HG02642 (cell line): ENCODE data around the gene EN1.

ENCODE experiments used
- ATAC-seq: cut with Tn5 transposase; IDR thresholded peaks from one replicate; pipeline ENCODE4 v1.9.1; 2021; ENCODE audit warnings: mild to moderate bottlenecking; ENCODE audit not compliant: unreplicated experiment, poor library complexity

The EN1 gene

DNA sequence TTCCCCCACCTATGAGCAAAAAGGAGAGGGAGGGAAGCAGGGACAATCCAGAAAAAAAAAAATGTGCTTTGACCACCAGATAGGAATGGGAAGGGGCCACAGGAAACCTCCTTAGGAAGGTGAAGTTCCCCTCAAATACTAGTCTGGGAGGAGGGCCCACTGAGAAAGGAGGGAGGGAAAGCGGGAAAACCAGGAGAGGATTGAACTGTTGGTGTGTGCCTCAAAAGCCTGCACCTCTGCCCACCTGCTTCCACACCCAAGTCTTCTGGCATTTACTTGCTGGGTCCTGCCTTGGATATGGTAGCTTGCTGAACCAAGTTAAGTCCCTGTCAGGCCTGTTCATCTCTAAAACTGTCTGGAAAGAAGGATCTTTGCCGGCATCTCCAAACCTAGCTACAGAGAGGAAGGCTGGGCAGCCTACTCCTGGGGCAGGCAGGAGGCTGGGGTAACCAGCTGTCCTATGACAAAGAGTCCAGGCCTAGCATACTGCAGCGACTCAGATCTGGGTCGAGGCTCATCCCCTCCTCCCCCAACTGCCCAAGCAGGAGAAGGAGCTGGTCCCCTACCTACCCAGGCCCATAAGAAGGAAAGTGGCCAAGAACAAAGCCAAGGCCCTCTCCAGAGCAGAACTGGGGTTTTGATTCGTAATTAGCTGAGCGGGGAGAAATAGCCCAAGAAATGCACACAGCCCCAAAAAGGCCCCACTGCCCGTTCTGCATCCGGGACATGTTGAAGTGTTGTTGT, 3.0 kb downstream of the EN1 start:
- no peak for ATAC-seq

DNA sequence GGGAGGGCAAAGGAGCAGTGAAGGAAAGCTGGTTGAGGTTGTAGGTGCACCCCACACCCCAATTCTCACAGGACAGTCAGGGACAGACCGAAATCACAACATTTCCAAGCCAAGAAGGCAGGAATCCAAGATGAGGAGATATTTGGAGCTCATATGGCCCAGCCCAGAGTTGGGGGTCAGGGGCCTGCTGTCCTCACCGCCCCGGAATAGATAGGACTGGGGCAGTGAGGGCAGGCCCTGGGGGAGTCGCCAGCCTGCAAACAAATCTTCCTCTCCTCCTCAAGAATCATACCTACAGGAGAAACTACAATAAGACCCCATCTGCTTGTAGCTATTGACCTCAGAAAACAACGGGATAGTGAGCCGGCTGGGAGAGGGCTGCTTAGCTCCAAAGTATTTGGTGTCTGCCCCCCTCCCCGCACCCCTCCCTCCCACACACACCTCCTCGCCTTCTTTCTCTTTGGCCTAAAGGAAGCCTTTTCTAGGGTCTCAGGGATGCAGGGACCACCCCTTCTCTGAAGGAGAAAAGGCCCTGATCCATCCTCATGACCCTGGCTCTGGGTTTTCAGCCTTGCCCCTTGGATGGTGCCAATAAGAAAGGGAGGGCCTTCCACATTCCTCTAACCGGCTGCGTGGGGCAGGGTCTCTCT, 3.8 kb downstream of the EN1 start:
- no peak for ATAC-seq

DNA sequence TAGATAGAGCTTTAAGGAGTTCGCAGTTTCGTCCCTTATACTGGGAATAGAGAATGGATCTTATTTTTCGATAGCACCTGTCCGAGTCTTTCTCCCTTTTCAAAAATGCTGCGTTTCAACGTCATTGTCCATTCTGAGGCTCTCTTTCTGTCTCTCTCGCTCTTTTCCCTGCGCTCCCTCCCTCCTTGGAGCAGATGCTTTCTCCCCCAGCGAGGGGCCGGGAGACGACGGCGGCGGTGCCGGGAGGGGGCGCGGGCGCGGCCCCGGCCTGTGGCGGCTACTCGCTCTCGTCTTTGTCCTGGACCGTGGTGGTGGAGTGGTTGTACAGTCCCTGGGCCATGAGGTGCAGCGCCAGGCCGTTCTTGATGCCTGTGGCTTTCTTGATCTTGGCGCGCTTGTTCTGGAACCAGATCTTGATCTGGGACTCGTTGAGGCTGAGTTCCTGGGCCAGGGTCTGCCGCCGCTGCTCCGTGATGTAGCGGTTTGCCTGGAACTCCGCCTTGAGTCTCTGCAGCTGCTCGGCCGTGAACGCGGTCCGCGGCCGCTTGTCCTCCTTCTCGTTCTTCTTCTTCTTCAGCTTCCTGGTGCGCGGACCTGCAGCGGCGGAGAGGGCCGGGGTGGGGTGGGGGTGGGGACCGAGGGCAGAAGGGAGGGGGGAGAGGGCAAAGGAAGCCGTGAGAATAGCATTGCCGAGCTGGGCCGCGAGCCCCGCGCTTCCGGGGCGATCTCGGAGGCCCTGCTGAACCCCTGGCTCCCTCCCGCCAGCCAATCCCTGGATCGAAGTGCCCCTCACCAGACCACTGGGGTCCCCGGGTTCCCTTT, 4.6 kb downstream of the EN1 start:
- no peak for ATAC-seq

DNA sequence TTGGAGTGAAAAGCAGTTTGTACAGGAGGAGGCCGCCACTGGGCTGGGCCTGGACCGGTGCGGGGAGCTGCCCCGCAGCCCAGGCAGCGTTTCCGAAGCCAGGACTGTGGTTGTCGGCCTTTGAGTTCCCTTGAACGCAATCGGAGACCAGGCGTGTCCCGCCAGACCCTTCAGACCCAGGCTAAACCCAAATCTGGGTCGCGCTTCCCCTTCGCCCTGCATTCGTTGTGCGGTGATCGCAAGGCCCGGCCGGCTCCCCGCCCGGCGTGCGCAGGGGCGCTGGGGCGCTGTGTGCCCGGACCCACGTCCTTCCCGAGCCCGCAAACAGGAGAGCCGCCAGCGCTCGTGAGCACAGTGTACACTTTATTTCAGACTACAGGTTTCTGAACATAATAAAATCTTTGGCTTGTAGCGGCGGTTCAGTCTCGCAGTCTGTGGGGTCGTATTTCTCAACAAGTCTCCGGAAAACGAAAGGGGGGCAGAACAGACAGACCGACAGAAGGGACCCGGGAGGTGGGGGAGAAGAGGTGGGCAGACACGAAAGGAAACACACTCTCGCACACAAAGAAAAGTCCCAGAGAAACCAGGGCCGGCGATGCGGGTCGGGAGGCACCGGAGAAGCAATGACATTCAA, 5.5 kb downstream of the EN1 start:
- no peak for ATAC-seq

DNA sequence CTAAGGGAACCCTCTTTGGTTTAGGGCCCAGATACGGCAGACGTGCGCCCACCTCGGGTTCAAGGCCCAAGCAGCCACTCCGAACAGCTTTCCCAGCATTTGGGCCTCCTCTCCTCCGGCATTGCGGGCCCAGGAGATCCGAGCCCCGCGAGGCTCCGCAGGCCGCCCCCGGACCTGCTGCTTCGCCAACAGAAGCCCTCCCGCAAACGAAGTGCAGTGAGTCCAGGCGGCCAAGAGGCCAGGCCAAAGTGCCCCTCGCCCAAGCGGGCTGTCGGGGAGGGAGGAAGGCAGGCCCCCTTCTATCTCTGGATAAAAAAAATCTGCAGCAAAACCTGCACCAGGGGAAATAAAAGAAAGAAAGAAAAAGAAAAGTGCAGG, 6.0 kb downstream of the EN1 start:
- ATAC-seq: no peak

DNA sequence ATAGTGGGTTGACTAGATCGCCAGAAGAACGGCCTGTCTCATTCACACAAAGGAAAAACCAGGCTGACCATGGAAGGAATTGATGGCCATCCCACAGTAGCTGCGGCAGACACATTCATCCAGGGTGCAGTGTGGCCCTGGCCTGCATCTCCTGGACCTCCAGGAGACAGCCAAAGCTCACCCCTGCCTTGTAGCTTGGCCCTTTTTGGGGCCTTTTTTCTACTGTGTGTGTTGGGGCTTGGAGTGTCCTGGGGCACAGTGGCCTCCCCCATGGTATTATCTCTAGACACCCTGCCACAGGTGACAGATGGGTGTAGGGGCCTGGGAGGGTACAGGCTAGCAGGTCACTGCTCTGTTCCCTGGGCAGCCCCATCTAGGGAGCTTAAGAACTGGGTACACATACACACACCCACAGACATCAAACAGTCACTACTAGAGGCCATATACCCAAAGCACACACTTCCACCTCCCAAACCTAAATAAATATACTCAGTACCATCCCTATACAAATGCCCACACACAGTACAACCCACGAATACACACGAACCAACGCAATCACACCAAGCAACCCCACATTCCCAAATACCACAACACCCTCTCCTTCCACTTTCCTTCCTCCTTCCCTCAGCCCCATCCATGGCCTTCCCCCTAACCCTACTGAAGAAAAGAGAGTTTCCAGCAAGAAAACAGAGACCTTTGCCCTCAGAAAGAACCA, 8.6 kb downstream of the EN1 start:
- no peak for ATAC-seq

DNA sequence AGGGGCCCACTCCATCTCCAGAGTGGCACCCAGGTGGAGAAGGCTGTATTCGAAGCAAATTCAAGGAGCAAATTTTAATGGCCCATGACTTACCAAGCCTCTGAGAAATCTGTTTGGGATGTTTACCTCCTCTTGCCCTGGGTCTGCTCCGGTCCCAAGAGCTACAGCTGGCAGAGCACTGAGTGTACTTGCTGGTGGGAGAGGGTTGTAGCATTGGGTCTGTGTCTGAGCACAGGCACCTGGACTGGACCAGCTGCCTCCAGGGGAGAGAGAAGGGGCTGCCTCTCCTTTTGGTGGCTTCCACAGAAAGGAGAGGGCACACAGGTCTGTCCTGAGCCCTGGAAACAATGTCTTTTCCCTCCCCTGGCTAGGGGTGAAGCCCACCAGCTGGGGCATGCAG, 9.8 kb downstream of the EN1 start:
- ATAC-seq: no peak

DNA sequence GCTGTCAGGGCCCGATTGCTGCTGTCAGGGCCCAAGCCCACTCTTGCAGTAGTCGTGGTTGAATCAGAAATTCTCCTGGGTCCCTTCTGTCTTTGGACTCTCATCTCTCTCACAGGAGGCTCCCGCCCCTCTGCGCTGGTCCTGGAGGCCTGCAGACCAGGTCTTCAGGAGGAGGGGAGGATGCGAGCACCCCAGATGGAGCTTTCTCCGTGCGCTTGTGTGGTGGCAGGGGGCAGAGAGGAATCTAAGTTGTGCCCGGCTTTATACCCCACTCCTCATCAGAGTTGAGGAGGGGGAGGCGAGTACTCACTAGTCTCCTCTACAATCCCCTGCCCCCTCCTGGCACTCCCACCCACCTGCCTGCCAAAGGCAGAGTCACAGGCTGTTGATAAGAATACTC, 10.4 kb downstream of the EN1 start:
- no peak for ATAC-seq

DNA sequence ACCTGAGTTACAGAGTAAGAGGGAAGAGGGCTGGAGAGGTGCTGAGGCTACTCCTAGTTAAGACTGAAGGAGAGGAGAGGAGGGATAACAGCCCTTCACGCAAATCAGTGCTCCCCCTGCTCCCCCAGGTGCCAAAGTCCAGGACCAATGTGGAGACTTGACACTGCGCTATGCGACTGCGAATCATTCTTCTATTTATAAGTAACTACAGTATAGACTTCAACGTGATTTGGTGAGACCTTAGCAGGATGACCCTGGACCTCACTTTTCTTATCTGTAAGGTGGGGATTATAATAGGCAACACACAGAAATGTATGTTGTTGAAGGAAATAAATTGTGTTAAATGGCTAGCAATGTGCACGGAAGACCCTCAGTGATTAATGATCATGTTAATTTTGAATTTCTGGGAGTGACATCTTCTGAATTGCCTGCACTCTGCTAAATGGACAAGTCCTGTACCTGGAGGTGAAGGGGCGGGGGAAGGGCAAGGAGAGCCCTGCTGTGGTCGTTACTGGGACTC, 11.0 kb downstream of the EN1 start:
- ATAC-seq: no peak

DNA sequence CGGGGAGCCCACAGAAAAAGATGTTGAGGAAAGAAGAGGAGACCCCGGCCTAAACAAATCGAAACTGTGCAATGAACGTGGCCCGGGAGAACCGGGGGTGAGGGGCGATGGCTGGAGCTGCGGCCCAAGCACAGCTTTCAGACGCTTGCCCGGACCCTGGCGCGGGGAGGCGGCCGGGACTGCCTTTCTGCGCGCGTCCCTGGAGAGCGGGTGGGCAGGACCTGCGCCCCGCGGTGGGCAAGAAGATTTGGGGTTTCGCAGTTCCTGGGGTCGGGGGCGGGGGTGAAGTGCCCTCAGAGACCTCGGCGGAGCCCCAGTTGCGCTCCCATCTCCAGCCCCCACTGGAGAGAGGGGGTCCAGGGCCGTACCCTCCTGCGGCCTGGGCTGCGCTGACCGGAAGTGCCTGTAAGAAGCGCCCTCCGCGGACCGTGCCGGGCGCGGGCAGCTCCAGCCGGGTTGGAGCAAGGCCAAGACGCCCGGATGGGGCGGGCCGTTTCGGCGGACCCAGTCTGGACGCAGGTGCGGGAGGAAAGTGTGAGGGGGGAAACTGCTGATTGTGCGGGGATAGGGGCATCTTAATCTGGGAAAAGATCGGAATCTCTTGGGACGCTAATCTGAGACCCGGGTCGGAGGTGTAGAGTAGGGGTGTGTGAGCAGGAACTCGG, 11.6 kb downstream of the EN1 start:
- no peak for ATAC-seq

DNA sequence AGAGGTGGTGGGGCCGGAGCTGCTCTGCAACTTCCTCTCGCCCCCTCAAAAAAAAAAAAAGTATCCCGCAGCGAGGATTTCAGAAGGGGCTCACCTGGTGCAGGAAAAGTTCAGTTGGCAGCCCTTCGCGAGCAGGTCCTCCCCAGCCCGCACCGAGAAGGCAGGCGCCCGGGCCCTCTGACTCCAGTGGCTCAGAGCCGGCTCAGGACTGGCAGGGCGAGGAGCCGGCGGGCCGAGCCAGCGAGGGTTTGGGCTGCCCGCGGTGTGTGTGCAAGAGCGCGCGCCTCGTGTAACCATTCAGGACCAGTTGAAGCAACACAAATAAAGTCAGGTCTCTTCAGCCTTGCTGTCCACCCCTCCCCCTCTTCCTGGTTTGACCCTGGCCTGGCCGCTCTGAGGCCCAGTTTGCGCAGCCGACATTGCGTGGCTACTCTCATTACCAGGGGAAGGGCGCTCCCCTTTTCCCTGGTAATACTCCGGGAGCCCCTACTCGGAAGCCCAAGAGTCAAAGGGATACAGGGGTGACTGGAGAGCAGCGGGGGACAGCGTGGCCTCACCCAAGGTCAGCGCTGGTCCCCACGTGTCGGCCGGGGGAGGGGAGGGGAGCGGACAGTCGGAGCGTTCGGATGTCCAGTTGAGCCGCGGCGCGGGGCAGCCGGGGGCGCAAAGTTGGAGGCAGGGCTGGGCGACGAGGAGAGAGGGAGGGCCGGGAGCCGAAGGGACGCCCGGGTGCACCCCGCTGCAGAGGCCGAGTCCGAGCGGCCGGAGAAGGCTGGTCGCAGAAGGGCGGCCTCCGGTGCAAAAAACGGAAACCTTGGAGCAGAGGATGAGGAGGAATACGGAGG, 12.3 kb downstream of the EN1 start:
- ATAC-seq: no peak

DNA sequence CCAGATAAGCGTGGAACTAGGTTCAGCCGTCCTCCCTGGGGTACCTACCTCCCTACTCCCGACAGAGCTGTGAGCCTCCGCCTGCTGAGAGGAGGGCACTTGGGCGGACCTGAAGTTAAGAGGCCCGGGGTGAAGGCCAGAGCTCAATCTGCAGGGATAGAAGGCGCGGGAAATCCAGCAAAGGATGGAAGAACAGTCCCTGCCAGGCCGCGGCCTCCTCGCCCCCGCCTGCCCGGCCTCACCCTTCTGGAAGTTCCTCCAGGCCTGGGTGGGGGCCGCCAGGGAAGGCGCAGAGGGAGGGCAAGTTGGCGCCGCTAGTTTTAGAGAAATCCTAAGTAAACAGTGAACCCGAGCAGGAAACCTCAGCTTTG, 13.0 kb downstream of the EN1 start:
- no peak for ATAC-seq

DNA sequence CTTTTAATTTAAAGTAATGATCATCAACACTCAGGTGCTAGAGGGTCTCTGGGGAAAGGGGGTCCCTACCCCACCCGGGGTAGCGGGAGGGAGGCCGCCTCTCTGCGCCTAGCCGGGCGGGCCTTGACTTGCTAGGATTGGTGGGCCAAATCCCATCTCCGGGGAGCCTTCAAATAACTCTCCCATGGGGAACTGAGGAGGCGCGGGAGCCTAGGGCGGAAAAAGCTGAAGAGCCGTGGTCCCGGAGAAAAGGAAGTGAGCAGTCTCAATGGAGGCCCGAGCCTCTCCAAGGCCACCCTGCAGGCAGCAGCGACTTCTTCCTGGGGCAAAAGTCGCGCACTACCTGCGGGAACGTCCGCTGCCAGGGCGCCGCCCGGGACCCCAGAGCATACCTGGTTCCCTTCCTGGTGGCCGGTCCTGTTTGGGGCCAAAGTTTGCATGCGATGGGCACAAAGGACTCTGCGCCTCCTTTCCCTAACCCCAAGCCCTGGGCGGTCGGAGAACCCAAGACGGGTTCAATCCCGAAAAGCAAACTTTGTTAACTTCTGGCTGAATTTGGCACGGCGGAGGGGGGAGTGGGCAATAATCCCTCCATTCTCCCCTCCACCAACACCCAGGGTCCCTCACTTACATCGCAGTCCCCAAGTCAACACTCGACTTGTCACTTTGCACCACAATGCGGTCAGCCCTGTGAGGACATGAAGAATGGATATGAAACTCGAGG, 13.6 kb downstream of the EN1 start:
- ATAC-seq: no peak

DNA sequence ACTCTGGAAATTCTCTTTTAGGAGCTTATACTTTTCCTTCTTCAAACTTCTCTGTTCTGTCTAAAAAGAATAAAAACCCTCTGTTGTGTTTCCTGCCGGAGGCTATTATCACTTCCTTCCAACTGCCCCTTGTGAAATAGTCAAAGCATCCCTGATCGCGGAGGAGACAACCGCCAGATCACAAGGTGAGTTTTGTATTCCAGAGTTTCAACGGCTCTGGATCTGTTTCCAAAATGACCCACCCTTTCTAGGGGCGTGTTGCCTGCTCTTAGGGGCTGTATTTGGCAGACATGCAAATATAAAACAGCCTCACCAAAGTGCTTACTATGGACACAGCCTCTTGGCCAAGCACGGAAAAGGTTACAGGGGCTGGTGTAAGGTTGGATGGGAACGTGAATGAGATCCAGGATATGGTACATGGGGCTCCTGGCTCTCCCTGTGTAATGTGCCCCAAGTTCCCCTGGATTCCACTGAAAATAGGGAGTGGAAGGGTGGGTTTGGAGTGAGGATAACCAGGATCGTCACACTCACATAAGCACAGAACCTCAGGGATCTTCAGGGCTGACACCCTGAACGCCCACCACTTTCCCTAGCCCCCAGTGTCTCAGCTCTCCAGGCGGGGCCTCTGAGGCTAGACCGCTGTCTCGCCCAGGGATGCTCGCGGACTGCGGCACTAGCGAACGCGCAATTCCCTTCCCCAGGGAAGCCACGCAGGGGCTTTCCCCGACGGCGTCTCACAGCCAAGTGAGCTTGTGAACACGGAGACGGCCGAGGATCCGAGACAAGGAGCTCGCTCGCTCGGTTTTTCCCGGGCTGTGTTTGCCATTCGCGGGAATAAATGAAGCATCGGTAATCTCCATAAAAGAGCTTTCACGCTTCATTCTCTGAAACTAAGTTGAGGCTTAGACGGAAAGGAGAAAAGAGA, 14.4 kb downstream of the EN1 start:
- ATAC-seq: no peak

DNA sequence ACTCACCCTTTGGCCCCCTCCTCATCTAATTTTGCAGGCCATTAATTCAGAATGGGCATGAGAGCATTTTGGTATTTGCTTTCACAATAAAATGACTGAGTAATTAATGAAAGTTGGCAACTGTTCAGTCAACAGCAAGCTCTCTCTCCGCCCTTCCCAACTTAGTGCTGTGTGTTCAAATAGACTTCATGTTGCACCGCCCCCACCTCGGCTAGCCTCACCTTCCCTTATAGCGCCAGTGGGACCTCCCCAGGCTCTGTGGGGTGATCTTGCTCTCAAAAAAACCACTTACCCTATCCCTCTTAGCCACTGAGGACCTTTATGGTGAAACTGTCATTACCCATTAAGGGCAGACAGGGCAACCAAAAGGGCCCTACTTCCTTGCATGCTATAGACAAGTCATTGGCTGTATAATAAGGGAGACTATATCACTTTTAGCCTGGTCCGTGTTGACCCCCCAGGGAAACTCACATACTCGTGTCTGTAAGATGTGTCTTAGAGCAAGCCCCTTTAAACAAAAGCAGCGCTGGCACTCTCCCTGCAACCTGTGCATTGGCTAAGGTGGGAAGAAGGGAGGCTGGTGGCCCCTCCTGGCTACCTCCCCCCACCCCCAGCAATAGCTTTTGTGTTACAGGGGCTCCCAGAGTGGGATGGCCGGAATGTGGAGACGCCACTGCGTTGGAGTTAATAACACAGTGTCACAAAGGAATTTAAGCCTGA, 15.2 kb downstream of the EN1 start:
- ATAC-seq: no peak

DNA sequence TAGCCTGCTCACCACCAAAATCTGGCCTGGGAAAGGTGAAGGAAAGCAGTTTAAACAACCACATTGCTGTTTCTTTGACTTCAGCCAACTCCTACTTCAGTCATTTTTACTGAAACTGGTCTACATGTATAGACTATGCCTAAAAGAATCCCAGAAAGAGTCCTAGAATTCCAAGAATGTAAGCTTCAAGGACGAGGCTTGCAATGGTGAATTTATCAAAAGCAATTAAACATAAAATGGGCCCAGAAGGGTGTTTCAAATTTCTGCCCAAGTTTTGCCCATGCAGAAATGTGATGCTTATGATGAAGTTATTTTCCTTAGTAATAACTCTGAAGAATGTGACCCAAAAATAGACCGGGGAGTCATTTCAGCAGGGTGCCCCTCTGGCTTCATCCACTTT, 16.6 kb downstream of the EN1 start:
- no peak for ATAC-seq
